Measurements from ENCODE around the gene S100A7.

- no peak for TF ChIP-seq POLR2A (IDR thresholded peaks at IDR 0.05)
- no peak for TF ChIP-seq CTCF (IDR thresholded peaks at IDR 0.05)
Observed at GRCh38 chr1:153431427-153431826, 29.0 kb downstream of the S100A7 start.
